Body of pancreas (tissue), 4 donors: ENCODE measurements around the gene ADAMTSL2.

ENCODE experiments used
- CTCF ChIP-seq, 7 experiments: fragments of 450-650 bp in 4 of 7; fragments of 200-600 bp in 3 of 7; sonication (generic) in 3 of 7; IDR thresholded peaks; one replicate each; pipeline ENCODE4 v1.5.1; 2016 to 2019; ENCODE audit warnings: antibody characterized with exemption in 7 of 7
- POLR2A ChIP-seq, 3 donors: fragments of 450-650 bp; IDR thresholded peaks; one replicate each; pipeline ENCODE4 v1.6.1; 2016; ENCODE audit warnings: antibody characterized with exemption in 3 of 3, mild to moderate bottlenecking in 2 of 3

GRCh38 chr9:133529874-133530273, 4.6 kb upstream of the ADAMTSL2 start:
- no peak for TF ChIP-seq POLR2A (IDR thresholded peaks at IDR 0.05)
- no peak for TF ChIP-seq CTCF (IDR thresholded peaks at IDR 0.05)
